PC-9 (cell line): ENCODE data around the gene STK35. TPM values are rescaled to one million over a fixed set of nuclear protein-coding genes. Genes with fewer than 3 reads are reported as not detected.

Experiments
- BruUV-seq: library from RNA; stranded (reverse); fragments of 400-500 nt; replicated peaks from 2 replicates; lab custom pipeline; 2021; lab: Mats Ljungman, UMichigan
- CTCF ChIA-PET: fragments of 300-600 bp; sonication (Branson Sonifier 250); formaldehyde crosslinking; loops from one replicate; lab custom pipeline; 2022; ENCODE audit warnings: antibody characterized with exemption; lab: Charles Lee
- POLR2A ChIA-PET: fragments of 300-600 bp; sonication (Branson Sonifier 250); formaldehyde crosslinking; loops from one replicate; lab custom pipeline; 2022; ENCODE audit warnings: antibody characterized with exemption; ENCODE audit not compliant: unreplicated experiment; lab: Charles Lee
- DNase-seq, 2 experiments: peaks; one replicate each; pipeline versions ENCODE4 v3.0.0 to v3.0.0-alpha.2; 2015 to 2022; ENCODE audit warnings: mixed read lengths in 1 of 2
- H2AFZ ChIP-seq: fragments of 200-600 bp; sonication (generic); 2 replicates; pipeline ENCODE4 v1.8.1; 2017; ENCODE audit warnings: antibody characterized with exemption
- H3F3A ChIP-seq: fragments of 200-600 bp; sonication (generic); 2 replicates; pipeline ENCODE4 v1.8.1; 2017; ENCODE audit warnings: antibody characterized with exemption, mild to moderate bottlenecking, low read depth; ENCODE audit not compliant: insufficient read depth
- H3K27ac ChIP-seq: fragments of 200-600 bp; sonication (generic); 2 replicates; pipeline ENCODE4 v1.6.1; 2016; ENCODE audit warnings: mixed run types
- H3K27me3 ChIP-seq: fragments of 200-600 bp; sonication (generic); 2 replicates; pipeline ENCODE4 v1.6.1; 2016; ENCODE audit warnings: low read depth, mixed run types; ENCODE audit not compliant: insufficient read depth
- H3K36me3 ChIP-seq: fragments of 200-600 bp; sonication (generic); 2 replicates; pipeline ENCODE4 v1.6.1; 2016; ENCODE audit warnings: low read depth, mixed run types
- H3K4me1 ChIP-seq: fragments of 200-600 bp; sonication (generic); replicated peaks from 2 replicates; pipeline ENCODE4 v1.6.1; 2016; ENCODE audit warnings: mixed run types; ENCODE audit not compliant: insufficient read depth
- H3K4me2 ChIP-seq: fragments of 200-600 bp; sonication (generic); 2 replicates; pipeline ENCODE4 v1.6.1; 2017; ENCODE audit warnings: mixed run types
- H3K4me3 ChIP-seq: fragments of 200-600 bp; sonication (generic); 2 replicates; pipeline ENCODE4 v1.6.1; 2016; ENCODE audit warnings: mixed run types
- H3K79me2 ChIP-seq: fragments of 200-600 bp; sonication (generic); 2 replicates; pipeline ENCODE4 v1.6.1; 2017; ENCODE audit warnings: low read depth, mixed run types
- H3K9me2 ChIP-seq: fragments of 200-600 bp; sonication (generic); 2 replicates; pipeline ENCODE4 v1.8.1; 2017; ENCODE audit warnings: mild to moderate bottlenecking; ENCODE audit not compliant: insufficient read depth
- H3K9me3 ChIP-seq: fragments of 200-600 bp; sonication (generic); 2 replicates; pipeline ENCODE4 v1.8.1; 2016; ENCODE audit warnings: low read depth; ENCODE audit not compliant: insufficient read depth
- H4K20me1 ChIP-seq: fragments of 200-600 bp; sonication (generic); 2 replicates; pipeline ENCODE4 v1.8.1; 2017; ENCODE audit not compliant: insufficient read depth
- CTCF ChIP-seq: fragments of 200-600 bp; sonication (generic); conservative IDR thresholded peaks from 2 replicates; pipeline ENCODE4 v1.6.1; 2017; ENCODE audit warnings: mixed run types, antibody characterized with exemption, mild to moderate bottlenecking, moderate library complexity
- EZH2 ChIP-seq: fragments of 200-600 bp; sonication (generic); IDR thresholded peaks from 2 replicates; pipeline ENCODE4 v1.8.0; 2017; ENCODE audit warnings: antibody characterized with exemption, low read depth
- intact Hi-C: fragments of 100-400 bp; cut with micrococcal nuclease; formaldehyde crosslinking; loops from one replicate; pipeline ENCODE4 v1.10.0; 2022; ENCODE audit not compliant: unreplicated experiment
- total RNA-seq: library from RNA; stranded (reverse); gene quantifications from 2 replicates; pipeline ENCODE4 v1.2.3, GENCODE V29; 2021

STK35 gene
- total RNA-seq, 1 experiment from 2014 or later = 36.7 TPM

DNA sequence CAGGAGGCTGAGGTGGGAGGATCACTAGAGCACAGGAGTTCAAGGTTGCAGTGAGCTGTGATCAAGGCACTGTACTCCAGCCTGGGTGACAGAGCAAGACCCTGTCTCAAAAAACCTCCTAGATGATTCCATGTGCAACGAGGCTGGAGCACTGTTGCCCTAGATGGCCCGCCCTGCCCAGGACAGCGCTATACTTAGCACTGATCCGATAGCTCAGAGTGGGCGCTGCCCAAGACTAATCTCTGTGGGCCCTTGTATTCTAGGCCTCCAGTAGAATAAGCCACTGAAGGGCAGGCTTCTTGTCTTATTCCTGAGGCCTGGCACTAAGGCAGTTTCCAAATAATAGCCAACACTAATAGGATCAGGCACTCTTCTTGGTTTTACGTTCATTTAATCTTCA lies 41.0 kb downstream of the STK35 start:
- H3K27ac ChIP-seq = no peak overlapping the region
- no peaks in the 10 kb centered on the region for H3K9me2 ChIP-seq
- no peak for DNase-seq
- POLR2A ChIA-PET = no interaction called here
- H3K27me3 ChIP-seq = no peaks in the 10 kb centered on the region
- no peaks in the 10 kb centered on the region for H3K4me1 ChIP-seq
- no peaks in the 10 kb centered on the region for H3K9me3 ChIP-seq
- no peak overlapping the region for H3K4me3 ChIP-seq
- H4K20me1 ChIP-seq = peaks cover 32% of the 10 kb centered on the region
- TF ChIP-seq EZH2 = no peak
- no peak for TF ChIP-seq CTCF
- no TSS peak for BruUV-seq
- H2AFZ ChIP-seq = no peak overlapping the region
- no peaks in the 10 kb centered on the region for H3K36me3 ChIP-seq
- H3K4me2 ChIP-seq = no peak overlapping the region
- H3F3A ChIP-seq = no peaks in the 10 kb centered on the region
- H3K79me2 ChIP-seq = peaks cover 32% of the 10 kb centered on the region
- intact Hi-C loops = no loop called here
- CTCF ChIA-PET = no interaction called here

DNA sequence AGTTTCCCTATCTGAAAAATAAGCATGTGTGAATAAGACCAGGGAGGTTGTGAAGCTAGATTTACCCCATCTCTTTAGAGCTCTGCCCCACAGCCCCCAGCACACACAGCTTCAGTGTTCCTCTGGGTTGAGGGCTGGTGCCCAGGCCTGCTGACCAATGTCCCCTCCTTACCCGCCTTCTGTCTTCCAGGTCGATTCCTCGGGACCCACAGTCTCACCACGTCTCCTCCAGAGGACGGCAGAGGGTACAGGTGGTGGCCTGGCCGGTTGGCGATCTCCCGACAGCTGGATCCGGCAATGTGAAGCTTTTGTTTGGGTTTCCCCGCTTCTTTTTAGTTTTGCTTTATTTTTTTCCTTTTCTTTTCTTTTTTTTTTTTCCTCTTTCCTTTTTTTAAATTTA lies 42.0 kb downstream of the STK35 start:
- no peaks in the 10 kb centered on the region for H3K9me3 ChIP-seq
- intact Hi-C loops = no loop called here
- no peaks in the 10 kb centered on the region for H3K9me2 ChIP-seq
- no peak overlapping the region for H2AFZ ChIP-seq
- POLR2A ChIA-PET = no interaction called here
- H3K27me3 ChIP-seq = no peaks in the 10 kb centered on the region
- H3K4me2 ChIP-seq = no peak overlapping the region
- CTCF ChIA-PET = no interaction called here
- peaks cover 22% of the 10 kb centered on the region for H4K20me1 ChIP-seq
- no peaks in the 10 kb centered on the region for H3F3A ChIP-seq
- TF ChIP-seq CTCF = no peak
- TF ChIP-seq EZH2 = no peak
- H3K36me3 ChIP-seq = peaks cover 5% of the 10 kb centered on the region; the same call in 1 of the 2 replicates
- no peaks in the 10 kb centered on the region for H3K4me1 ChIP-seq
- no peak overlapping the region for H3K27ac ChIP-seq
- BruUV-seq = no TSS peak
- H3K79me2 ChIP-seq = peaks cover 22% of the 10 kb centered on the region
- no peak for DNase-seq
- no peak overlapping the region for H3K4me3 ChIP-seq

DNA sequence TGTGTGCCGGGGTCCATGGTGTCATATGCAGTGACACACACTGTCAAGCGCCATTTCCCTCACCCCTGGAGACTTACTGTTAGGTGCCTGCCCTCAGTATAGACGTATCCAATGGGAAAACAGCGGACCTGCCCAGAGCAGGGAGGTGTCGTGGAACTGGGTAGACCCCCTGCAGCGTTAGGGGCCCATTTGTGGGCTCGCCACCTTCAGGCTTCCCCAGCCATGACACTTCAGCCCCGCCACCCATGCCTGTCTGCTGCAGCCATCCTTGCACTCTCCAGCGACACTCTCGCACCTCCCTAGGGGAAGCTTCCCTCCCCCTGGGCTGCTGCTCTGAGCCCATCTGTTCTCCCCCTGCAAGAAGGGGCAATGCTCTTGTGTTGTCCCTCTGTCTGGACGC lies 43.2 kb downstream of the STK35 start:
- H3K9me3 ChIP-seq = no peaks in the 10 kb centered on the region
- H3K79me2 ChIP-seq = peaks cover 14% of the 10 kb centered on the region
- H2AFZ ChIP-seq = no peak overlapping the region
- BruUV-seq = no TSS peak
- TF ChIP-seq EZH2 (no peak), CTCF (no peak)
- no peaks in the 10 kb centered on the region for H3K27me3 ChIP-seq
- ChIA-PET POLR2A (no interaction called here), CTCF (no interaction called here)
- H3K4me3 ChIP-seq = no peak overlapping the region
- H4K20me1 ChIP-seq = peaks cover 16% of the 10 kb centered on the region
- no peak for DNase-seq
- H3K4me1 ChIP-seq = no peaks in the 10 kb centered on the region
- no peak overlapping the region for H3K4me2 ChIP-seq
- intact Hi-C loops = no loop called here
- no peak overlapping the region for H3K27ac ChIP-seq
- H3F3A ChIP-seq = no peaks in the 10 kb centered on the region
- no peaks in the 10 kb centered on the region for H3K9me2 ChIP-seq
- H3K36me3 ChIP-seq = peaks cover 5% of the 10 kb centered on the region; the same call in 1 of the 2 replicates
